SK-N-SH (cell line): Measurements from ENCODE around the gene NCOA4. TPM values are rescaled to one million over a fixed set of nuclear protein-coding genes. Genes with fewer than 3 reads are reported as not detected.

Source experiments
- CTCF ChIA-PET: fragments of 300-600, 350-600 bp; formaldehyde crosslinking; extraction: SDS; loops from one replicate; lab custom pipeline; 2021; lab: Yijun Ruan, JAX
- POLR2A ChIA-PET: fragments of 350-600 bp; sonication (Branson Sonifier 250); formaldehyde crosslinking; extraction: SDS; loops from one replicate; lab custom pipeline; 2020; ENCODE audit warnings: antibody characterized with exemption, inconsistent platforms; lab: Yijun Ruan, JAX
- DNase-seq: peaks from one replicate; pipeline ENCODE4 v3.0.0; 2012
- H2AFZ ChIP-seq: fragments of 200-600 bp; sonication (generic); 2 replicates; pipeline ENCODE4 v1.8.1; 2016; ENCODE audit warnings: antibody characterized with exemption, mild to moderate bottlenecking, low read depth
- H3F3A ChIP-seq: fragments of 200-600 bp; sonication (generic); replicated peaks from 2 replicates; pipeline ENCODE3; 2016; ENCODE audit warnings: antibody characterized with exemption, mild to moderate bottlenecking; ENCODE audit not compliant: insufficient read depth
- H3K27ac ChIP-seq, 2 experiments: fragments of 200-500 bp in 1 of 2; fragments of 200-600 bp in 1 of 2; sonication (Bioruptor generic) in 1 of 2; sonication (generic), shearing (Covaris generic) in 1 of 2; 2 replicates each; pipeline versions ENCODE4 v1.5.1 to v1.6.1; 2014 to 2016; ENCODE audit warnings: low read depth in 2 of 2, inconsistent platforms in 1 of 2, low read length in 1 of 2, mild to moderate bottlenecking in 1 of 2, mixed read lengths in 1 of 2
- H3K27me3 ChIP-seq: fragments of 200-600 bp; sonication (generic), shearing (Covaris generic); 2 replicates; pipeline ENCODE4 v1.6.1; 2016; ENCODE audit warnings: mixed run types; ENCODE audit not compliant: insufficient read depth
- H3K36me3 ChIP-seq, 2 experiments: fragments of 200-500 bp in 1 of 2; fragments of 200-600 bp in 1 of 2; sonication (Bioruptor generic) in 1 of 2; sonication (generic) in 1 of 2; replicated peaks in 1 of 2; 2 replicates each; pipeline versions ENCODE3 to v1.5.1; 2014 to 2016; ENCODE audit warnings: low read length in 1 of 2, mild to moderate bottlenecking in 1 of 2; ENCODE audit not compliant: insufficient read depth in 2 of 2, control insufficient read depth in 1 of 2
- H3K4me1 ChIP-seq, 2 experiments: fragments of 200-500 bp in 1 of 2; fragments of 200-600 bp in 1 of 2; sonication (Bioruptor generic) in 1 of 2; sonication (generic), shearing (Covaris generic) in 1 of 2; 2 replicates each; pipeline versions ENCODE4 v1.5.1 to v1.6.1; 2014 to 2016; ENCODE audit warnings: low read depth in 1 of 2, low read length in 1 of 2, mixed run types in 1 of 2; ENCODE audit not compliant: insufficient read depth in 2 of 2, control insufficient read depth in 1 of 2
- H3K4me2 ChIP-seq: fragments of 200-600 bp; sonication (generic), shearing (Covaris generic); 2 replicates; pipeline ENCODE4 v1.6.1; 2017; ENCODE audit warnings: mixed run types
- H3K4me3 ChIP-seq, 2 experiments: fragments of 200-500 bp in 1 of 2; fragments of 200-600 bp in 1 of 2; sonication (Bioruptor generic) in 1 of 2; sonication (generic), shearing (Covaris generic) in 1 of 2; 2 replicates each; pipeline versions ENCODE4 v1.5.1 to v1.8.1; 2014 to 2016; ENCODE audit warnings: low read depth in 2 of 2, inconsistent platforms in 1 of 2, low read length in 1 of 2, mild to moderate bottlenecking in 1 of 2, mixed read lengths in 1 of 2, moderate library complexity in 1 of 2
- H3K79me2 ChIP-seq: fragments of 200-600 bp; sonication (generic); 2 replicates; pipeline ENCODE4 v1.8.1; 2017; ENCODE audit warnings: mild to moderate bottlenecking; ENCODE audit not compliant: insufficient read depth
- H3K9ac ChIP-seq: fragments of 200-600 bp; sonication (generic); 2 replicates; pipeline ENCODE4 v1.6.1; 2017; ENCODE audit warnings: mixed run types
- H3K9me2 ChIP-seq: fragments of 200-600 bp; sonication (generic); 2 replicates; pipeline ENCODE4 v1.6.1; 2017; ENCODE audit warnings: mixed run types
- H3K9me3 ChIP-seq: fragments of 200-600 bp; sonication (generic); 2 replicates; pipeline ENCODE4 v1.6.1; 2017; ENCODE audit warnings: mixed run types, mild to moderate bottlenecking, moderate library complexity
- H4K20me1 ChIP-seq: fragments of 200-600 bp; sonication (generic); 2 replicates; pipeline ENCODE4 v1.6.1; 2017; ENCODE audit warnings: mild to moderate bottlenecking, mixed run types; ENCODE audit not compliant: insufficient read depth
- FOSL2 ChIP-seq: IDR thresholded peaks from 2 replicates; pipeline ENCODE4 v1.4.0; 2012; ENCODE audit warnings: low read depth, mild to moderate bottlenecking, moderate library complexity, borderline replicate concordance
- MEF2A ChIP-seq: IDR thresholded peaks from 2 replicates; pipeline ENCODE4 v1.4.0; 2012; ENCODE audit warnings: low read depth, borderline replicate concordance
- NRF1 ChIP-seq: IDR thresholded peaks from 2 replicates; pipeline ENCODE4 v1.6.1; 2012; ENCODE audit warnings: low read depth, mild to moderate bottlenecking, low read length
- RAD21 ChIP-seq: IDR thresholded peaks from 2 replicates; pipeline ENCODE4 v1.6.1; 2012; ENCODE audit warnings: mild to moderate bottlenecking, low read length
- TCF12 ChIP-seq: IDR thresholded peaks from 2 replicates; pipeline ENCODE4 v1.4.0; 2012
- USF2 ChIP-seq: fragments of 150-350 bp; IDR thresholded peaks from 2 replicates; pipeline ENCODE4 v1.6.1; 2017; ENCODE audit warnings: antibody characterized with exemption, low read length, low read depth, borderline replicate concordance
- WGBS: methylation state at CpG from one replicate; pipeline ENCODE4 v1.1.6; 2017; ENCODE audit warnings: low lambda C conversion rate; 5-methylcytosine and 5-hydroxymethylcytosine counted together
- polyA plus RNA-seq, 3 experiments: library from polyadenylated mRNA; depleted of rRNA; stranded (reverse); fragments of >200 nt; gene quantifications; 2 replicates each; pipeline ENCODE4 v1.2.3, GENCODE V29; 2012
- TF ChIP-seq, protein P1 (sequence below): IDR thresholded peaks from 2 replicates; pipeline ENCODE4 v1.4.0; 2012; ENCODE audit warnings: low read depth, borderline replicate concordance

NCOA4 gene
- polyA plus RNA-seq, 1 of the 3 experiments (the other 2 are of a cell fraction), result 30.3 TPM

- TF ChIP-seq, protein P1, sequence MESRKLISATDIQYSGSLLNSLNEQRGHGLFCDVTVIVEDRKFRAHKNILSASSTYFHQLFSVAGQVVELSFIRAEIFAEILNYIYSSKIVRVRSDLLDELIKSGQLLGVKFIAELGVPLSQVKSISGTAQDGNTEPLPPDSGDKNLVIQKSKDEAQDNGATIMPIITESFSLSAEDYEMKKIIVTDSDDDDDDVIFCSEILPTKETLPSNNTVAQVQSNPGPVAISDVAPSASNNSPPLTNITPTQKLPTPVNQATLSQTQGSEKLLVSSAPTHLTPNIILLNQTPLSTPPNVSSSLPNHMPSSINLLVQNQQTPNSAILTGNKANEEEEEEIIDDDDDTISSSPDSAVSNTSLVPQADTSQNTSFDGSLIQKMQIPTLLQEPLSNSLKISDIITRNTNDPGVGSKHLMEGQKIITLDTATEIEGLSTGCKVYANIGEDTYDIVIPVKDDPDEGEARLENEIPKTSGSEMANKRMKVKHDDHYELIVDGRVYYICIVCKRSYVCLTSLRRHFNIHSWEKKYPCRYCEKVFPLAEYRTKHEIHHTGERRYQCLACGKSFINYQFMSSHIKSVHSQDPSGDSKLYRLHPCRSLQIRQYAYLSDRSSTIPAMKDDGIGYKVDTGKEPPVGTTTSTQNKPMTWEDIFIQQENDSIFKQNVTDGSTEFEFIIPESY, result peak; percentile 99
- TF ChIP-seq NRF1, result peak; percentile 67
- 0 out of 2 replicates have a peak, but pooled peaks have one; percentile 26 for TF ChIP-seq RAD21
- no peak for TF ChIP-seq USF2
- TF ChIP-seq FOSL2, result no peak
- no peak for TF ChIP-seq TCF12
Observed at GRCh38 chr10:46030091-46030937, at the start of gene NCOA4 (continued).

DNA sequence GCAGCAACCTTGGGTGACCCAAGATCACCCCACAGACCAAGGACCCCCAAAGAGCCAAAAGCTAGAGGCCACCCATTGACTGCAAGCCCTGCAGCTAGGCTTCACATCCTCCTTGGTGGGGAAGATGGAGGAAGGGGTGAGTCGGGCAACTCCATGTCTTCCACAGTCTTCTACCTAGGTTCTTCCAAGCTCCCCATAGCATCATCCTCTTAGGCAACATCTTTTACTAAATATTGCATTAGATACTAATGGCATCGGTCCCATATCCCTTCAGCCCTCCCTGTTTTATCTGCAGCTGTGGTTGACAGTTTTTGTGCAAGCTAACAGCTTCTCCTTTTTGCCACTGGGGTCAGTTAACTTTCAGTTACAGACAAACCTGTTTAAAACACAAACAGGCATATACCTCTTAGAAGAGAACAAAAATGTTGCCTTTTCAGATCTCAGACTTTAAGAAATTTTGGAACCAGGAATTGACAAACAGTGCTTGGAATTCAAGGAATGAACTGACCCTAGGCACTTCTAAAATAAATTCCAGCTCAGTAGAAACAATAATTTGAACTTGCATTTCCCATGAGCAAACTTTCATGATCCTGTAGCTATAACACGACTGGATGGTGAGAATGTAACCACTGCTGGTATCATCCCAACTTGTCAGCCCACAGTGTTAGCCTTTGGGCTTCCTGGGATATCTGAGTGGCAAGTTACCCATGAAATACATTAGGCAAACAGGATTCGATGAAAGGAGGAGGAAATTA, 49.6 kb upstream of the NCOA4 start:
- WGBS, result 39% methylated on average over 4 of the region's 4 CpGs
- Histone ChIP-seq H3K27me3 (no peaks in the 10 kb centered on the region), H3K4me1 (no peaks in the 10 kb centered on the region), H3F3A (no peaks in the 10 kb centered on the region), H3K9ac (no peak overlapping the region), H3K4me2 (no peak overlapping the region), H3K36me3 (no peaks in the 10 kb centered on the region), H2AFZ (no peak overlapping the region), H3K4me3 (no peak overlapping the region), H3K9me2 (no peaks in the 10 kb centered on the region), H3K79me2 (no peaks in the 10 kb centered on the region), H3K27ac (no peak overlapping the region), H3K9me3 (no peaks in the 10 kb centered on the region), H4K20me1 (no peaks in the 10 kb centered on the region)
- no peak for DNase-seq
- no peak for TF ChIP-seq MEF2A
- TF ChIP-seq, protein P1, result no peak
- CTCF ChIA-PET, result no interaction called here
- POLR2A ChIA-PET, result interaction anchor here (0.6 kb wide), 1 partner anchor 1086 kb away, joined by 5 read pairs; no protein-coding TSS in a partner anchor
